Right lobe of liver (tissue), 6 donors: ENCODE results near the gene ANKRD45. TPM values are rescaled to one million over a fixed set of nuclear protein-coding genes. Genes with fewer than 3 reads are reported as not detected.
"Not testable (repeated sequence)": the region's sequence is repeated elsewhere in the genome, so short reads cannot be mapped to it uniquely, and the experiment has no call there.

Source experiments
- ATAC-seq, 4 donors: fragments of 200-7000 bp; cut with Tn5 transposase; one replicate each; pipeline ENCODE4 v1.9.1; 2020; ENCODE audit warnings: mild to moderate bottlenecking in 4 of 4, moderate library complexity in 4 of 4
- DNase-seq, 3 donors: peaks; one replicate each; pipeline ENCODE4 v3.0.0-alpha.2; 2020
- H3K27ac ChIP-seq, 3 donors: fragments of 200-600 bp; one replicate each; pipeline ENCODE4 v1.8.0; 2022
- H3K27me3 ChIP-seq, 2 donors: fragments of 200-600 bp; one replicate each; pipeline ENCODE4 v1.8.0; 2022
- H3K36me3 ChIP-seq, 4 donors: fragments of 200-600 bp; sonication (generic) in 1 of 4; one replicate each; pipeline versions ENCODE4 v1.5.1 to v1.8.0; 2017 to 2022; ENCODE audit warnings: control low read depth in 1 of 4
- H3K4me1 ChIP-seq, 4 donors: fragments of 200-600 bp; sonication (generic) in 1 of 4; one replicate each; pipeline versions ENCODE4 v1.5.1 to v1.8.0; 2017 to 2022; ENCODE audit warnings: control low read depth in 1 of 4
- H3K4me3 ChIP-seq, 3 donors: fragments of 200-600 bp; one replicate each; pipeline ENCODE4 v1.8.0; 2022
- H3K9me3 ChIP-seq, 4 donors: fragments of 200-600 bp; sonication (generic) in 1 of 4; one replicate each; pipeline versions ENCODE4 v1.5.1 to v1.8.0; 2017 to 2022; ENCODE audit warnings: control low read depth in 1 of 4
- POLR2A ChIP-seq: fragments of 450-650 bp; IDR thresholded peaks from one replicate; pipeline ENCODE4 v1.6.1; 2017; ENCODE audit warnings: antibody characterized with exemption, mild to moderate bottlenecking
- WGBS: methylation state at CpG from one replicate; pipeline ENCODE4 v1.1.6; 2018; ENCODE audit warnings: low coverage, low lambda C conversion rate; ENCODE audit not compliant: insufficient coverage; ENCODE audit errors: missing lambda C conversion rate; 5-methylcytosine and 5-hydroxymethylcytosine counted together
- intact Hi-C, 2 donors: fragments of 100-400 bp; cut with DNase I; formaldehyde crosslinking; loops; one replicate each; pipeline versions ENCODE4 v1.11.2 to v1.14.1; 2022
- total RNA-seq, 6 experiments: library from RNA; depleted of rRNA in 2 of 6; stranded (reverse); fragments of >200 nt in 2 of 6; fragmentation: NEBNext Ultra II Directional in 3 of 6; extraction: Animal tissue kit (Norgen Biotek cat#: 25700) in 3 of 6; gene quantifications; one replicate each; pipeline versions ENCODE4 v1.1.0 to v1.2.4, GENCODE V29; 2016 to 2023
- TF ChIP-seq, protein P1 (sequence below), 4 donors: fragments of 200-600 bp in 3 of 4; fragments of 450-650 bp in 1 of 4; IDR thresholded peaks; one replicate each; pipeline versions ENCODE4 v1.5.1 to v1.8.0; 2016 to 2022; ENCODE audit warnings: antibody characterized with exemption in 4 of 4, mild to moderate bottlenecking in 2 of 4
- donor health status: DM: no; HTN: yes; CAD: no.
- donor health status: DM: no; HTN: no; CAD: no.
- donor health status: DM: no; HTN: no; CAD: no.
- donor health status: DM: no; HTN: yes; CAD: no.
- donor health status: DM: no; HTN: yes; CAD: no.

The ANKRD45 gene
- total RNA-seq, 6 experiments from 2014 or later = 0.15 TPM; not detected in 5

- Histone ChIP-seq H3K27ac (peak overlapping the region; percentile 89 to 94 (median 93)), H3K36me3 (no peaks in the 10 kb centered on the region), H3K27me3 (no peaks in the 10 kb centered on the region), H3K9me3 (no peaks in the 10 kb centered on the region), H3K4me3 (peak overlapping the region; percentile 80 to 84 (median 84)), H3K4me1 (peaks cover 0 to 21% (median 6%) of the 10 kb centered on the region in 4 donors)
- ATAC-seq (no peak), DNase-seq (no peak)
- 63% methylated on average over 3 of the region's 3 CpGs for WGBS
- TF ChIP-seq POLR2A = no peak
- TF ChIP-seq, protein P1, sequence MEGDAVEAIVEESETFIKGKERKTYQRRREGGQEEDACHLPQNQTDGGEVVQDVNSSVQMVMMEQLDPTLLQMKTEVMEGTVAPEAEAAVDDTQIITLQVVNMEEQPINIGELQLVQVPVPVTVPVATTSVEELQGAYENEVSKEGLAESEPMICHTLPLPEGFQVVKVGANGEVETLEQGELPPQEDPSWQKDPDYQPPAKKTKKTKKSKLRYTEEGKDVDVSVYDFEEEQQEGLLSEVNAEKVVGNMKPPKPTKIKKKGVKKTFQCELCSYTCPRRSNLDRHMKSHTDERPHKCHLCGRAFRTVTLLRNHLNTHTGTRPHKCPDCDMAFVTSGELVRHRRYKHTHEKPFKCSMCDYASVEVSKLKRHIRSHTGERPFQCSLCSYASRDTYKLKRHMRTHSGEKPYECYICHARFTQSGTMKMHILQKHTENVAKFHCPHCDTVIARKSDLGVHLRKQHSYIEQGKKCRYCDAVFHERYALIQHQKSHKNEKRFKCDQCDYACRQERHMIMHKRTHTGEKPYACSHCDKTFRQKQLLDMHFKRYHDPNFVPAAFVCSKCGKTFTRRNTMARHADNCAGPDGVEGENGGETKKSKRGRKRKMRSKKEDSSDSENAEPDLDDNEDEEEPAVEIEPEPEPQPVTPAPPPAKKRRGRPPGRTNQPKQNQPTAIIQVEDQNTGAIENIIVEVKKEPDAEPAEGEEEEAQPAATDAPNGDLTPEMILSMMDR (IDR thresholded peaks at IDR 0.05) = no peak
- intact Hi-C loops = no loop called here
Observed at GRCh38 chr1:173714441-173714758, 44.7 kb upstream of the ANKRD45 start.

DNA sequence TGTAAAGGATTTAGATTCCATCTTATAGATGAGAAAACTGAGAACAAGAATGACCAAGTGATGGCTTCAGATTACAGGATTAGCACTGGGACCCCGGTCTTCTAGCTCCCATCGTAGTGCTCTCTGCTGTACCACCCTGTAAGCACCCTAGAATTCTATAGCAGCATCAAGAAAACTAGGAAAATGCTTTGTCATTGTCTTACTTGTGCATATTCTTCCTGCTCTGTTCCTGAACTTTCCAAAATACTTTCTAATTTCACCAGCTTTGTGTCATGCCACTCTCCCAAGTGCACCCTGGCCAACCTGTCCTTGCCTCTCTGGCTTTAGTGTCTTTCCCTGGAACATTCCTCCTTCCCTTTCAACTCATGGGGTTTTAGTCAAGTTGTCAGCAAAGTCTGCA is 39.1 kb upstream of the ANKRD45 start:
- TF ChIP-seq, protein P1 (IDR thresholded peaks at IDR 0.05) = no peak
- Histone ChIP-seq H3K27ac (no peak overlapping the region), H3K36me3 (no peaks in the 10 kb centered on the region), H3K4me3 (no peak overlapping the region), H3K27me3 (no peaks in the 10 kb centered on the region), H3K4me1 (no peaks in the 10 kb centered on the region), H3K9me3 (no peaks in the 10 kb centered on the region)
- intact Hi-C loops = no loop called here
- DNase-seq (no peak), ATAC-seq (no peak)
- WGBS = 90% methylated on average over 2 of the region's 2 CpGs

- no peak overlapping the region for H3K27ac ChIP-seq
- ATAC-seq = no peak
- intact Hi-C loops = no loop called here
- H3K4me1 ChIP-seq = no peaks in the 10 kb centered on the region
- H3K9me3 ChIP-seq = no peaks in the 10 kb centered on the region
- no peak for TF ChIP-seq POLR2A
- TF ChIP-seq, protein P1 (IDR thresholded peaks at IDR 0.05) = no peak
- no peak for DNase-seq
- H3K27me3 ChIP-seq = no peaks in the 10 kb centered on the region
- H3K36me3 ChIP-seq = no peaks in the 10 kb centered on the region
- H3K4me3 ChIP-seq = no peak overlapping the region
- 58% methylated on average over 5 of the region's 5 CpGs for WGBS
Observed at GRCh38 chr1:173705117-173705516, 35.5 kb upstream of the ANKRD45 start.

DNA sequence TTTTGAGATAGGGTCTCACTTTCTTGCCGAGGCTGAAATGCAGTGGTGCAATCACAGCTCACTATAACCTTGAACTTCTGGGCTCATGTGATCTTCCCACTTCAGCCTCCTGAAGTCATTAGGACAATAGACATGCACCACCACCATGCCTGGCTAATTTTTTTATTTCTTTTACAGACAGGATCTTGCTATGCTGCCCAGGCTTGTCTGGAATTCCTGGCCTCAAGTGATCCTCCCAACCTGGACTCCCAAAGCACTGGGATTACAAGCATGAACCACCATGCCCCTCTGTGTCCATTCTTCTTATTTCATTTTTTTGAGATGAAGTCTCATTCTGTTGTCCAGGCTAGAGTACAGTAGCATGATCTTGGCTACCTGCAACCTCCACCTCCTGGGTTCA is 33.1 kb upstream of the ANKRD45 start:
- DNase-seq = no peak
- intact Hi-C loops = no loop called here
- Histone ChIP-seq H3K4me1 (no peaks in the 10 kb centered on the region), H3K36me3 (no peaks in the 10 kb centered on the region), H3K4me3 (no peak overlapping the region), H3K9me3 (no peaks in the 10 kb centered on the region), H3K27ac (no peak overlapping the region), H3K27me3 (no peaks in the 10 kb centered on the region)
- WGBS = no CpG with 5 or more reads among the region's 1 CpG
- no peak for TF ChIP-seq POLR2A
- TF ChIP-seq, protein P1 (IDR thresholded peaks at IDR 0.05) = no peak
- no peak for ATAC-seq

DNA sequence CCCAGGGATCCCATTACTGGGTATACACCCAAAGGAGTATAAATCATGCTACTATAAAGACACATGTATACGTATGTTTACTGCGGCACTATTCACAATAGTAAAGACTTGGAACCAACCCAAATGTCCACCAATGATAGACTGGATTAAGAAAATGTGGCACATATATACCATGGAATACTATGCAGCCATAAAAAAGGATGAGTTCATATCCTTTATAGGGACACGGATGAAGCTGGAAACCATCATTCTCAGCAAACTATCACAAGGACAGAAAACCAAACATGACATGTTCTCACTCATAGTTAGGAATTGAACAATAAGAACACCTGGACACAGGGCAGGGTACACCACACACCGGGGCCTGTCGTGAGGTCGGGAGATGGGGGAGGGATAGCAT is 31.6 kb upstream of the ANKRD45 start:
- intact Hi-C loops, H3K4me3 ChIP-seq, ATAC-seq, DNase-seq, H3K36me3 ChIP-seq, H3K27me3 ChIP-seq, H3K27ac ChIP-seq, H3K4me1 ChIP-seq, H3K9me3 ChIP-seq: not testable (repeated sequence)
- WGBS = 82% methylated on average over 6 of the region's 6 CpGs
